Nephron (organoid): ENCODE measurements around the gene ENDOG.
A peak's percentile ranks its signal among the peaks of the same experiment; 100 is the strongest.

Experiments used
- H3K27ac Mint-ChIP-seq, 3 experiments: 2 replicates each; pipeline ENCODE4 v1.8.0; 2020; ENCODE audit warnings: mixed read lengths in 3 of 3, mild to moderate bottlenecking in 2 of 3, moderate library complexity in 1 of 3
- H3K27me3 Mint-ChIP-seq: 2 replicates; pipeline ENCODE4 v1.8.0; 2021; ENCODE audit warnings: low read depth, mild to moderate bottlenecking, moderate library complexity, mixed read lengths
- H3K36me3 Mint-ChIP-seq: 2 replicates; pipeline ENCODE4 v1.8.0; 2020; ENCODE audit warnings: low read depth, mixed read lengths
- H3K4me1 Mint-ChIP-seq: 2 replicates; pipeline ENCODE4 v1.8.0; 2020; ENCODE audit warnings: mixed read lengths
- H3K4me3 Mint-ChIP-seq, 3 experiments: 2 replicates each; pipeline ENCODE4 v1.8.0; 2020; ENCODE audit warnings: mild to moderate bottlenecking in 3 of 3, mixed read lengths in 3 of 3, moderate library complexity in 2 of 3
- H3K9me3 Mint-ChIP-seq: 2 replicates; pipeline ENCODE4 v1.8.0; 2020; ENCODE audit warnings: mixed read lengths
- TF ChIP-seq, protein P1 (sequence below), 3 experiments: fragments of 200-600 bp; sonication (generic); IDR thresholded peaks; one replicate each; pipeline ENCODE4 v1.5.0; 2021; ENCODE audit warnings: antibody characterized with exemption in 3 of 3; ENCODE audit not compliant: unreplicated experiment in 3 of 3

ENDOG gene

DNA sequence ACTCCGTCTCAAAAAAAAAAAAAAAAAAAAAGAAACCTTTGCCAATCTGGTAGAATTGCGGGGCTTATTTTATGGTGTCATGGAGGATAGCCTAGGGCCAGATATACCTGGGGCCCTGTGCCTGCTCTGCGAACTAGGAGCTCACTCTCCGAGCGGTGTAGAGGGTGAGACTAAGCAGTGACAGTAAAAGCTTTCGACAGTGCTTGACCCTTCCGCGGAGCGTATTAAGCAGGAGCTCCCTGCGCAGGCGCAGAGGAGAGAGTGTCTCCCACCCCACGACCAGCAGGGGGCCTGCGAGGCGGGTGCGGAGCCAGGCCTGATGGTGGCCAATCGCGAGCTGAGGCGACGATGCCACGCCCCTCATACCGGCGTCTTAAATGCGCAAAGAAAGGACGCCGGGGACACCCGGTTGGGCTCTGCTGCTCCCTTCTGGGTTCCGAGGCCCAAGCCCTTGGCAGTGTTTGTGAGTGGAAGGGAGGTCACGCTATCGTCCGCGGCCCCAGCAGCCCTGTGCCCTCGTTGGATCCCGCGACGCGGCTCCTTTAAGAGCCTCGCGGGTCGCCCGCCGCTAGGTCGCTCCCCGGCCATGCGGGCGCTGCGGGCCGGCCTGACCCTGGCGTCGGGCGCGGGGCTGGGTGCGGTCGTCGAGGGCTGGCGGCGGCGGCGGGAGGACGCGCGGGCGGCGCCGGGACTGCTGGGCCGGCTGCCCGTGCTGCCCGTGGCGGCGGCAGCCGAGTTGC is at the start of gene ENDOG:
TSS of gene ENDOG (plus strand) at position 402 of the 740 bp plus-strand sequence. CDS start at position 587, 185 bp downstream.
- H3K9me3 Mint-ChIP-seq, result no peaks in the 10 kb centered on the region
- H3K36me3 Mint-ChIP-seq, result peaks cover 8% of the 10 kb centered on the region
- peaks cover 7% of the 10 kb centered on the region for H3K4me1 Mint-ChIP-seq
- H3K4me3 Mint-ChIP-seq, result peak within 1 kb of the TSS; percentile 82 to 91 (median 89)
- peak within 1 kb of the TSS; percentile 60 to 94 (median 84) for H3K27ac Mint-ChIP-seq
- TF ChIP-seq, protein P1, sequence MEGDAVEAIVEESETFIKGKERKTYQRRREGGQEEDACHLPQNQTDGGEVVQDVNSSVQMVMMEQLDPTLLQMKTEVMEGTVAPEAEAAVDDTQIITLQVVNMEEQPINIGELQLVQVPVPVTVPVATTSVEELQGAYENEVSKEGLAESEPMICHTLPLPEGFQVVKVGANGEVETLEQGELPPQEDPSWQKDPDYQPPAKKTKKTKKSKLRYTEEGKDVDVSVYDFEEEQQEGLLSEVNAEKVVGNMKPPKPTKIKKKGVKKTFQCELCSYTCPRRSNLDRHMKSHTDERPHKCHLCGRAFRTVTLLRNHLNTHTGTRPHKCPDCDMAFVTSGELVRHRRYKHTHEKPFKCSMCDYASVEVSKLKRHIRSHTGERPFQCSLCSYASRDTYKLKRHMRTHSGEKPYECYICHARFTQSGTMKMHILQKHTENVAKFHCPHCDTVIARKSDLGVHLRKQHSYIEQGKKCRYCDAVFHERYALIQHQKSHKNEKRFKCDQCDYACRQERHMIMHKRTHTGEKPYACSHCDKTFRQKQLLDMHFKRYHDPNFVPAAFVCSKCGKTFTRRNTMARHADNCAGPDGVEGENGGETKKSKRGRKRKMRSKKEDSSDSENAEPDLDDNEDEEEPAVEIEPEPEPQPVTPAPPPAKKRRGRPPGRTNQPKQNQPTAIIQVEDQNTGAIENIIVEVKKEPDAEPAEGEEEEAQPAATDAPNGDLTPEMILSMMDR (IDR thresholded peaks at IDR 0.05; ENCODE audit: unreplicated experiment in 3 of 3), result peak; percentile 97
- peaks cover 3% of the 10 kb centered on the region for H3K27me3 Mint-ChIP-seq

DNA sequence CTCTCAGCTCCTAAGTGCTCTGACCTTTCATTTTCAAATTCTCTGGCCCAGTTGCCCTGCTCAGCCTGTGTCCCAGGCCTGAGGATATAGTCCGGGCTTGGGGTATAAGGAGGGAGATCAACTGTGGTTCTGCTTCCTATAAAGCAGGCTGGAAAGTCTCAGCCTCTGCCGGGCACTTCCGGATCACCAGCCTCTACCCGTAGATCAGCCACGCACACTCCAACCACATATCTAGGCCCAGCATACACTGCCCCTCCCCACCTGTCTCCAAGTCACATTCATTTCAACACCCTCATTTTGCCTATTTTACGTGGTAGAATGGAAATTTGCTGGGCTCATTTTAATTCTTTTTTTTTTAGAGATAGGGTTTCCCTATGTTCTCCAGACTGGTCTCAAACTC is 49.7 kb upstream of the ENDOG start:
- no peaks in the 10 kb centered on the region for H3K27me3 Mint-ChIP-seq
- peaks cover 27% of the 10 kb centered on the region for H3K4me1 Mint-ChIP-seq
- no peaks in the 10 kb centered on the region for H3K9me3 Mint-ChIP-seq
- H3K27ac Mint-ChIP-seq, result peak overlapping the region in 1 of 3 experiments; percentile 50
- TF ChIP-seq, protein P1 (IDR thresholded peaks at IDR 0.05; ENCODE audit: unreplicated experiment in 3 of 3), result no peak
- peak overlapping the region in 2 of 3 experiments; percentile 19 to 79 for H3K4me3 Mint-ChIP-seq
- peaks cover 14% of the 10 kb centered on the region for H3K36me3 Mint-ChIP-seq

DNA sequence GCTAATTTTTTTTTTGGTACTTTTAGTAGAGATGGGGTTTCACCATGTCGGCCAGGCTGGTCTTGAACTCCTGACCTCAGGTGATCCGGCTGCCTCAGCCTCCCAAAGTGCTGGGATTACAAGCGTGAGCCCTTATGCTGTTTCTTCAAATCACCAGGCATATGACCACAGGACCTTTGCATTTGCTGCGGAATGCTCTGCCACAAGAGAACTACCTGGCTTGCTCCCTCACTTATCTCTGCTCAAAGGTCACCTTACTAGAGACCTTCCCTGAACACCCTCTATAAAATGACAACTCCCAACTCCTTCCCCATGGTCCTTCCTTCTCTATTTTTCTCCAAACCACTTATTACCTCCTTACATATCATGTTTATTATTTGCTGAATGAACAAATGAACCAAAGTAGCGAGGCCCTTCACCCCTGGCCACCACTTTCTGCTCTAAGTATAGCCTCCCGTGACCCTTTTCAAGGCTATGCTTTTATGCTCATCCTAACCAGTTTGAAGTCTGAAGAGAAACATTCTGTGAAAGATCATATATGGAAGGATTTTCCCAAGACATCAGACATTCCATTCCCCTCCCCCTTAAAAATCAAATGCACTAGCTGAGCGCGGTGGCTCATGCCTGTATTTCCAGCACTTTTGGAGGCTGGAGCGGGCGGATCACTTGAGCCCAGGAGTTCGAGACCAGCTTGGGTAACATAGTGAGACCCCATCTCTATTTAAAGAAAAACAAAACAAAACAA is 47.8 kb upstream of the ENDOG start:
- TF ChIP-seq, protein P1 (IDR thresholded peaks at IDR 0.05; ENCODE audit: unreplicated experiment in 3 of 3), result no peak
- Mint-ChIP-seq H3K36me3 (peaks cover 12% of the 10 kb centered on the region), H3K9me3 (peaks cover 4% of the 10 kb centered on the region)

GRCh38 chr9:128771094-128771721 is 47.1 kb upstream of the ENDOG start:
- H3K9me3 Mint-ChIP-seq, result peaks cover 4% of the 10 kb centered on the region

More for the DNA sequence above, 47.8 kb upstream of the ENDOG start:
- Mint-ChIP-seq H3K27ac (peak overlapping the region; percentile 94 to 98 (median 97)), H3K27me3 (no peaks in the 10 kb centered on the region), H3K4me1 (peaks cover 21% of the 10 kb centered on the region), H3K4me3 (peak overlapping the region; percentile 95 to 99 (median 99))

DNA sequence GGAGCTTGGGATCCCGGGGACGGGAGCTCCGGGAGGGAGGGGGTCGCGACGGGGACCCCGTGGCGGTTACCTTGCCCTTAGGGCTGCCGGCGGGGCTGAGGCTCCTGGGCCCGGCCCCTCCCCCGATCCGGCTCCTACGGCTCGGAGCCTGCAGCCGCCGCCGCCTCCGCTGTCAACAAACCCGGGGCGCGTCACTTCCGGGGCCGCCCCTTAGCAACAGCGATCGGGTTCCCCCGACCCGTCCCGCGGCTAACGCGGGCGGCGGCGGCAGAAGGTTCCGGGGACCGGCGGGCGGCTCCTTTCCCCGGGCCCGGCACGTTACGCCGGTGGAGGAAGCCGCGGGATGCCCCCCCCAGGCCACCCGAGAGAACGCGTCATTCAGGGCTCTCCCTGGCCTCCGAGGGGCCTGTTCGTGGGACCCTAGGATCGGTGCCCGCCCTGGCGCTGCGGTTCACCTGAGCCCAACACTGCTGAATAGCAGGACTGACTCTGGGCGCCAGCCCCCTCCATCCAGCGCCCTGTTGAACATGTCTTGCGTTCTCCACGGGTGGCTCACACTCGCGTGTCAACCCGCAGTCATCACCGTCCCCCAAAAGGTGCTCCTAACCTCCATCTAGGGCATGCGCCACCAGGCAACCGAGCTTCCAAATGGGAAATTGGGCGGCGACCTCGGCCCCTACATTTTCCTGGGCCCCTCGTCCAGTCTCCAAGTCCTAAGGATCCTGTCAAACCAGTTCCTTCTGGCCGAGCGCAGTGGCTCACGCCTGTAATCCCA is 46.4 kb upstream of the ENDOG start, which contains the start of gene ZER1:
TSS of gene ZER1 (minus strand) at position 183 of the 775 bp plus-strand sequence. CDS start 16,362 bp downstream, outside the sequence.
- TF ChIP-seq, protein P1 (IDR thresholded peaks at IDR 0.05; ENCODE audit: unreplicated experiment in 3 of 3), result no peak
- H3K36me3 Mint-ChIP-seq, result peaks cover 9% of the 10 kb centered on the region
- H3K27ac Mint-ChIP-seq, result peak within 1 kb of the TSS; percentile 94 to 98 (median 97)
- H3K27me3 Mint-ChIP-seq, result no peaks in the 10 kb centered on the region
- peaks cover 18% of the 10 kb centered on the region for H3K4me1 Mint-ChIP-seq
- H3K9me3 Mint-ChIP-seq, result peaks cover 4% of the 10 kb centered on the region
- peak within 1 kb of the TSS; percentile 95 to 99 (median 99) for H3K4me3 Mint-ChIP-seq

More at GRCh38 chr9:128771094-128771721, 47.1 kb upstream of the ENDOG start:
- Mint-ChIP-seq H3K27me3 (no peaks in the 10 kb centered on the region), H3K27ac (peak overlapping the region; percentile 94 to 98 (median 97)), H3K4me3 (peak overlapping the region; percentile 95 to 99 (median 99)), H3K4me1 (peaks cover 18% of the 10 kb centered on the region), H3K36me3 (peaks cover 9% of the 10 kb centered on the region)
- TF ChIP-seq, protein P1 (IDR thresholded peaks at IDR 0.05; ENCODE audit: unreplicated experiment in 3 of 3), result no peak
